GM19468 (cell line): ENCODE data around the gene IL1RL1.

ENCODE experiments used
- ATAC-seq: cut with Tn5 transposase; IDR thresholded peaks from one replicate; pipeline ENCODE4 v1.9.1; 2021; ENCODE audit warnings: mild to moderate bottlenecking, moderate library complexity, moderate number of reproducible peaks; ENCODE audit not compliant: unreplicated experiment; ENCODE audit errors: extremely low read depth

The IL1RL1 gene

GRCh38 chr2:102310964-102311640, at the start of gene IL1RL1:
Gene IL1RL1 (plus strand): TSS chr2:102311563. CDS start chr2:102338265, 26,702 bp downstream.
- no peak for ATAC-seq

GRCh38 chr2:102262216-102263129, 48.9 kb upstream of the IL1RL1 start:
- no peak for ATAC-seq

GRCh38 chr2:102264952-102265351, 46.4 kb upstream of the IL1RL1 start:
- ATAC-seq: no peak

GRCh38 chr2:102266204-102266603, 45.2 kb upstream of the IL1RL1 start:
- no peak for ATAC-seq

GRCh38 chr2:102267774-102268173, 43.6 kb upstream of the IL1RL1 start:
- no peak for ATAC-seq

GRCh38 chr2:102268510-102269199, 42.7 kb upstream of the IL1RL1 start:
- no peak for ATAC-seq

GRCh38 chr2:102269200-102269524, 42.2 kb upstream of the IL1RL1 start:
- no peak for ATAC-seq

- no peak for ATAC-seq
These were observed 39.5 kb upstream of the IL1RL1 start for GRCh38 chr2:102271844-102272243.

GRCh38 chr2:102273619-102274211, 37.6 kb upstream of the IL1RL1 start:
- ATAC-seq: no peak

- ATAC-seq: no peak
These were observed 34.7 kb upstream of the IL1RL1 start for GRCh38 chr2:102276549-102277201.

GRCh38 chr2:102277202-102277700, 34.1 kb upstream of the IL1RL1 start:
- ATAC-seq: no peak

GRCh38 chr2:102278720-102279390, 32.5 kb upstream of the IL1RL1 start:
- ATAC-seq: no peak

GRCh38 chr2:102279391-102279735, 32.0 kb upstream of the IL1RL1 start:
- ATAC-seq: no peak

GRCh38 chr2:102282678-102283091, 28.7 kb upstream of the IL1RL1 start:
- ATAC-seq: no peak

- ATAC-seq: no peak
These were observed 27.4 kb upstream of the IL1RL1 start for GRCh38 chr2:102283996-102284395.

- no peak for ATAC-seq
These were observed 26.8 kb upstream of the IL1RL1 start for GRCh38 chr2:102284611-102285010.

GRCh38 chr2:102285368-102285767, 26.0 kb upstream of the IL1RL1 start:
- no peak for ATAC-seq

GRCh38 chr2:102286041-102286440, 25.3 kb upstream of the IL1RL1 start:
- no peak for ATAC-seq

- no peak for ATAC-seq
These were observed 22.2 kb upstream of the IL1RL1 start for GRCh38 chr2:102289129-102289528.
